SK-N-MC (cell line): ENCODE measurements around the gene FBXO10.

ENCODE experiments used
- EZH2 ChIP-seq: fragments of 200-600 bp; sonication (generic); IDR thresholded peaks from one replicate; pipeline ENCODE4 v1.6.1; 2017; ENCODE audit warnings: antibody characterized with exemption
- FOXP2 ChIP-seq: optimal IDR thresholded peaks from 2 replicates; pipeline ENCODE3; 2011; ENCODE audit warnings: mild to moderate bottlenecking, moderate library complexity; ENCODE audit not compliant: insufficient read depth; ENCODE audit errors: extremely low read length, control extremely low read depth
- POLR2AphosphoS5 ChIP-seq: IDR thresholded peaks from 2 replicates; pipeline ENCODE4 v1.6.1; 2012; ENCODE audit warnings: mild to moderate bottlenecking, low read depth, low read length, borderline replicate concordance

- TF ChIP-seq POLR2AphosphoS5 = no peak; the same call in none of the 2 replicates
- TF ChIP-seq EZH2 = no peak
- no peak for TF ChIP-seq FOXP2
Measured at GRCh38 chr9:37464426-37465248, 111.5 kb downstream of the FBXO10 start.
